Choroid plexus epithelial cell (primary cell): ENCODE results near the gene IL1RN.

Source experiments
- DNase-seq: peaks from one replicate; pipeline ENCODE4 v3.0.0-alpha.2; 2010; ENCODE audit warnings: low read depth
- H3K4me3 ChIP-seq: 2 replicates; pipeline ENCODE4 v1.5.1; 2011; ENCODE audit warnings: low read depth, mild to moderate bottlenecking, control low read depth, low read length, moderate library complexity
- CTCF ChIP-seq: conservative IDR thresholded peaks from 2 replicates; pipeline ENCODE4 v1.5.1; 2011; ENCODE audit warnings: low read depth, mild to moderate bottlenecking, control low read depth, inconsistent platforms, low read length, moderate library complexity

IL1RN gene

GRCh38 chr2:113083296-113083695 is 44.1 kb upstream of the IL1RN start:
- DNase-seq = no peak
- no peak for TF ChIP-seq CTCF
- H3K4me3 ChIP-seq = no peak overlapping the region

- peak; percentile 54 for TF ChIP-seq CTCF
- no peak overlapping the region for H3K4me3 ChIP-seq
- DNase-seq = peak; percentile 32
These were observed 43.0 kb upstream of the IL1RN start for GRCh38 chr2:113084249-113085000.

GRCh38 chr2:113085542-113085941 is 41.9 kb upstream of the IL1RN start:
- TF ChIP-seq CTCF = no peak
- DNase-seq = no peak
- no peak overlapping the region for H3K4me3 ChIP-seq

GRCh38 chr2:113088213-113088992 is 39.0 kb upstream of the IL1RN start:
- DNase-seq = no peak
- no peak for TF ChIP-seq CTCF

GRCh38 chr2:113089916-113090315 is 37.5 kb upstream of the IL1RN start:
- DNase-seq = no peak
- TF ChIP-seq CTCF = no peak
- H3K4me3 ChIP-seq = no peak overlapping the region

More at GRCh38 chr2:113088213-113088992, 39.0 kb upstream of the IL1RN start:
- no peak overlapping the region for H3K4me3 ChIP-seq

- DNase-seq = no peak
- H3K4me3 ChIP-seq = no peak overlapping the region
- no peak for TF ChIP-seq CTCF
These were observed 36.0 kb upstream of the IL1RN start for GRCh38 chr2:113091231-113091896.
